HFF-Myc (cell line): ENCODE measurements around the gene RB1.
A peak's percentile ranks its signal among the peaks of the same experiment; 100 is the strongest.

Experiments used
- DNase-seq: peaks from one replicate; pipeline ENCODE4 v3.0.0-alpha.2; 2011; ENCODE audit warnings: low read depth; ENCODE audit errors: extremely low read depth
- H3K4me3 ChIP-seq: replicated peaks from 2 replicates; pipeline ENCODE4 v1.5.1; 2011; ENCODE audit warnings: low read depth, mild to moderate bottlenecking, control low read depth, low read length
- TF ChIP-seq, protein P1 (sequence below): IDR thresholded peaks from 2 replicates; pipeline ENCODE4 v1.5.1; 2012; ENCODE audit warnings: mild to moderate bottlenecking, low read depth, low read length, control low read depth; ENCODE audit errors: missing control alignments

The RB1 gene

GRCh38 chr13:48457578-48458242 lies 154.2 kb downstream of the RB1 start:
- TF ChIP-seq, protein P1, sequence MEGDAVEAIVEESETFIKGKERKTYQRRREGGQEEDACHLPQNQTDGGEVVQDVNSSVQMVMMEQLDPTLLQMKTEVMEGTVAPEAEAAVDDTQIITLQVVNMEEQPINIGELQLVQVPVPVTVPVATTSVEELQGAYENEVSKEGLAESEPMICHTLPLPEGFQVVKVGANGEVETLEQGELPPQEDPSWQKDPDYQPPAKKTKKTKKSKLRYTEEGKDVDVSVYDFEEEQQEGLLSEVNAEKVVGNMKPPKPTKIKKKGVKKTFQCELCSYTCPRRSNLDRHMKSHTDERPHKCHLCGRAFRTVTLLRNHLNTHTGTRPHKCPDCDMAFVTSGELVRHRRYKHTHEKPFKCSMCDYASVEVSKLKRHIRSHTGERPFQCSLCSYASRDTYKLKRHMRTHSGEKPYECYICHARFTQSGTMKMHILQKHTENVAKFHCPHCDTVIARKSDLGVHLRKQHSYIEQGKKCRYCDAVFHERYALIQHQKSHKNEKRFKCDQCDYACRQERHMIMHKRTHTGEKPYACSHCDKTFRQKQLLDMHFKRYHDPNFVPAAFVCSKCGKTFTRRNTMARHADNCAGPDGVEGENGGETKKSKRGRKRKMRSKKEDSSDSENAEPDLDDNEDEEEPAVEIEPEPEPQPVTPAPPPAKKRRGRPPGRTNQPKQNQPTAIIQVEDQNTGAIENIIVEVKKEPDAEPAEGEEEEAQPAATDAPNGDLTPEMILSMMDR: no peak
- DNase-seq: no peak
- no peak overlapping the region for H3K4me3 ChIP-seq

GRCh38 chr13:48475230-48475629 lies 171.7 kb downstream of the RB1 start:
- TF ChIP-seq, protein P1: no peak
- DNase-seq: no peak
- no peak overlapping the region for H3K4me3 ChIP-seq

- H3K4me3 ChIP-seq: no peak overlapping the region
- no peak for DNase-seq
- TF ChIP-seq, protein P1: no peak
Observed at GRCh38 chr13:48476215-48476614, 172.7 kb downstream of the RB1 start.

GRCh38 chr13:48476686-48477085 lies 173.1 kb downstream of the RB1 start:
- TF ChIP-seq, protein P1: no peak
- no peak for DNase-seq
- H3K4me3 ChIP-seq: no peak overlapping the region

DNA sequence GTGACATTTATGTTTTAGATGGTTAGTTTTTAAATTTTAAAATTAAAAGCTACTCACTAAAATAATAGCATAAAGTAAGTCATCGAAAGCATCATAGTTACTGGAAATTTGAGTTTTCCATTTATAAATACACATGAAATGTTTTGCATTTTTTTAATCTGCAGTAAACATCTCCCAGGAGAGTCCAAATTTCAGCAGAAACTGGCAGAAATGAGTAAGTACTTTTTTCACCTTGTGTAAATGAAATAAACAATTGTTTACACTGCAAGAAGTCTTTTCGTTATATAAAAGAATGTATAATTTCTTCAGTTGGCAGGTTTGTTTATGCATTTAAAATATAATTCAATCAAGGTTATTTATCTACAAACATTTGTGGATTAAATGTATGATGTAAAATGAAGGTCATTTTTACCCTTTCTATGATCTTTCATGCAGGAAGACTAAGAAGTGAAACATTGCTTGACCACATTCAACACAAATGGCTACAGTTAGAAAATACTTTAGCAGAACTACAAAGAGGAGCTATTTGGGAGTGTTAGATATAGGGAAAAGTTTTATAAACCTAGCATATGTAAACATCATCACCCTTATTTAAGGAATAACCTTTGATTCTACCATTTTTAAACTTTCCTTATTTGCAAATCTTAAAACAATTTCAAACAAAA lies 173.8 kb downstream of the RB1 start:
- TF ChIP-seq, protein P1: no peak
- no peak overlapping the region for H3K4me3 ChIP-seq
- DNase-seq: no peak

DNA sequence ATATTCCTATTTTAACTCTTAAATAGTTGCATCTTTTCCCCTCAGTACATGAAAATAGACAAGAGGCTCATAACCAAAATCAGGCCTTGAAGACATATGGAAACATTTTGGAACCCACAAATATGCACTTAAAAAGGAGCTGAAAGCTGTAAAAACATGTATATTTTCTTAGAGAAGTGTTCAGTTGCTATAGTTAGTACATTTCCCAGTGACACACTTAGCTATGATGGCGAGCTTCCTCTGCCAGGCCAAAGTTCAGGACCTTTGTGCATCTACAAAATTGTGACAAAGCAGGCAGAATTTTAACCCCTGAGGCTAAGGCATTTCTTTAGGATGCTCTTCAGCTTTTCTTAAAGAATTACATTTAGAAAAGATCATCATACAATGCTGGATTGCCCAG lies 174.8 kb downstream of the RB1 start:
- TF ChIP-seq, protein P1: no peak
- H3K4me3 ChIP-seq: no peak overlapping the region
- peak; percentile 88 for DNase-seq
